ENCODE results near the gene ABCF2.

DNA sequence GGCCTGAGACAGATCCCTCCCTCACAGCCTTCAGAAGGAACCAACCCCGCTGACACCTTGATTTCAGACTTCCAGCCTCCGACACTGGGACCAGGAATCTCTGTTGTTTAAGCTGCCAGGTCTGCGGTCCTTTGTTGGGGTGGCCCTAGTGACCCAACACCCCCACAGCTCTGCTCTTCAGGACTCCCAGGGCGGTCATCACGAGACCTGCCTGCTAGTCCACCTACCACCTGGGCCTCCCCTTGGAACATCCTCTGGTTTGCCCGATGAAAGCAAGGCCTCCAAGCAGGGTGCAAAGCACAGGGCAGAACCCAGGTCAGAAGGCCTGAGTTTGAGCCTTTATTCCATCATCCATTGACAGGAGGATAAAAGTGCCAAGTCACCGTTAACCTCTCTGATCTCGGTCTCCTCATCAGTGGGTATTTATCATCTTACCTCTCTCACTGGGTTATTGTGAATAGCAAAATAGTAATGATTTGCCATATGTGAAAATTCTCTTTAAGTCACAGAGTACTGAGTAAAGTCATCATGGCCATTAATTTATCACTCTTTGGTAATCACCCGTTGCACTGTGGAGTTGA is 38.4 kb upstream of the ABCF2 start:
- no peak for TF ChIP-seq POLR2AphosphoS5 (IDR thresholded peaks at IDR 0.05)
- no peak for TF ChIP-seq POLR2A (IDR thresholded peaks at IDR 0.05)

Data from spleen (tissue), 3 donors.